IMR-90 (cell line): ENCODE results near the gene FANCM. TPM values are rescaled to one million over a fixed set of nuclear protein-coding genes. Genes with fewer than 3 reads are reported as not detected.

ENCODE experiments used
- ATAC-seq: fragments of 200-7000 bp; cut with Tn5 transposase; 2 replicates; pipeline ENCODE4 v1.9.1; 2020; ENCODE audit warnings: low read depth, mild to moderate bottlenecking, moderate library complexity
- BruUV-seq: library from RNA; stranded (reverse); fragments of 400-500 nt; replicated peaks from 2 replicates; lab custom pipeline; 2021; lab: Mats Ljungman, UMichigan
- CTCF ChIA-PET: fragments of 300-600 bp; formaldehyde crosslinking; extraction: SDS; loops from one replicate; lab custom pipeline; 2021; ENCODE audit warnings: antibody characterized with exemption; lab: Yijun Ruan, JAX
- POLR2A ChIA-PET: fragments of 300-600 bp; sonication (Branson Sonifier 250); formaldehyde crosslinking; loops from one replicate; lab custom pipeline; 2022; ENCODE audit warnings: antibody characterized with exemption; ENCODE audit not compliant: unreplicated experiment; lab: Charles Lee
- DNase-seq: peaks from one replicate; pipeline ENCODE4 v3.0.0; 2013
- H2AFZ ChIP-seq: replicated peaks from 2 replicates; pipeline ENCODE3; 2013; ENCODE audit warnings: low read length, mild to moderate bottlenecking; ENCODE audit not compliant: poor library complexity
- H2AK5ac ChIP-seq: 2 replicates; pipeline ENCODE4 v1.6.1; 2013; ENCODE audit warnings: low read depth, low read length, inconsistent platforms
- H2AK9ac ChIP-seq: replicated peaks from 2 replicates; pipeline ENCODE3; 2013; ENCODE audit warnings: mild to moderate bottlenecking, low read depth, low read length, moderate library complexity; ENCODE audit not compliant: poor library complexity
- H2BK120ac ChIP-seq: 2 replicates; pipeline ENCODE4 v1.6.1; 2013; ENCODE audit warnings: low read depth, low read length, inconsistent platforms
- H2BK15ac ChIP-seq: 3 replicates; pipeline ENCODE4 v1.6.1; 2013; ENCODE audit warnings: low read depth, low read length, inconsistent platforms
- H2BK20ac ChIP-seq: 2 replicates; pipeline ENCODE4 v1.6.1; 2013; ENCODE audit warnings: low read depth, mild to moderate bottlenecking, inconsistent platforms, low read length, moderate library complexity
- H2BK5ac ChIP-seq: 2 replicates; pipeline ENCODE4 v1.6.1; 2013; ENCODE audit warnings: mild to moderate bottlenecking, low read depth, low read length, inconsistent platforms; ENCODE audit not compliant: poor library complexity, severe bottlenecking
- H3K14ac ChIP-seq: replicated peaks from 2 replicates; pipeline ENCODE4 v1.6.1; 2013; ENCODE audit warnings: low read depth, low read length, inconsistent platforms
- H3K18ac ChIP-seq: 2 replicates; pipeline ENCODE4 v1.6.1; 2013; ENCODE audit warnings: low read depth, low read length, control low read depth
- H3K23ac ChIP-seq: 2 replicates; pipeline ENCODE4 v1.6.1; 2013; ENCODE audit warnings: low read depth, low read length, inconsistent platforms
- H3K27ac ChIP-seq: 2 replicates; pipeline ENCODE4 v1.5.1; 2013; ENCODE audit warnings: mild to moderate bottlenecking, control low read depth, low read length; ENCODE audit not compliant: insufficient read depth
- H3K27me3 ChIP-seq: 2 replicates; pipeline ENCODE4 v1.6.1; 2013; ENCODE audit warnings: low read length; ENCODE audit not compliant: control insufficient read depth, insufficient read depth
- H3K36me3 ChIP-seq: 2 replicates; pipeline ENCODE4 v1.6.1; 2013; ENCODE audit warnings: low read length, mixed read lengths; ENCODE audit not compliant: control insufficient read depth, insufficient read depth
- H3K4ac ChIP-seq: 2 replicates; pipeline ENCODE4 v1.6.1; 2013; ENCODE audit warnings: low read depth, low read length, inconsistent platforms
- H3K4me1 ChIP-seq: 2 replicates; pipeline ENCODE4 v1.6.1; 2013; ENCODE audit warnings: low read length, mixed read lengths; ENCODE audit not compliant: control insufficient read depth, insufficient read depth
- H3K4me2 ChIP-seq: 2 replicates; pipeline ENCODE4 v1.6.1; 2013; ENCODE audit warnings: low read depth, mild to moderate bottlenecking, control low read depth, low read length, moderate library complexity
- H3K4me3 ChIP-seq: 2 replicates; pipeline ENCODE4 v1.5.1; 2013; ENCODE audit warnings: low read depth, mild to moderate bottlenecking, control low read depth, low read length, moderate library complexity; ENCODE audit not compliant: insufficient read depth
- H3K56ac ChIP-seq: 2 replicates; pipeline ENCODE4 v1.6.1; 2013; ENCODE audit warnings: low read length, inconsistent platforms; ENCODE audit not compliant: insufficient read depth; ENCODE audit errors: extremely low read depth
- H3K79me1 ChIP-seq, 2 experiments: 2 replicates each; pipeline ENCODE4 v1.6.1; 2013; ENCODE audit warnings: low read length in 2 of 2, inconsistent platforms in 1 of 2, low read depth in 1 of 2
- H3K9ac ChIP-seq: 2 replicates; pipeline ENCODE4 v1.6.1; 2013; ENCODE audit warnings: low read depth, low read length, control low read depth
- H3K9me1 ChIP-seq: 2 replicates; pipeline ENCODE4 v1.6.1; 2013; ENCODE audit warnings: low read length, inconsistent platforms; ENCODE audit not compliant: insufficient read depth
- H3K9me3 ChIP-seq: 2 replicates; pipeline ENCODE4 v1.6.1; 2013; ENCODE audit warnings: low read length; ENCODE audit not compliant: control insufficient read depth, insufficient read depth
- H4K20me1 ChIP-seq: 2 replicates; pipeline ENCODE4 v1.6.1; 2013; ENCODE audit warnings: low read length, inconsistent platforms; ENCODE audit not compliant: insufficient read depth
- H4K5ac ChIP-seq: 2 replicates; pipeline ENCODE4 v1.6.1; 2013; ENCODE audit warnings: mild to moderate bottlenecking, low read depth, low read length, control low read depth
- H4K8ac ChIP-seq, 2 experiments: 2 replicates each; pipeline ENCODE4 v1.6.1; 2013; ENCODE audit warnings: low read depth in 2 of 2, low read length in 2 of 2, control low read depth in 1 of 2, inconsistent platforms in 1 of 2
- H4K91ac ChIP-seq: 2 replicates; pipeline ENCODE4 v1.6.1; 2013; ENCODE audit warnings: low read depth, low read length, inconsistent platforms; ENCODE audit not compliant: insufficient read depth
- BHLHE40 ChIP-seq: fragments of 150-350 bp; IDR thresholded peaks from 2 replicates; pipeline ENCODE4 v1.6.1; 2016; ENCODE audit warnings: mild to moderate bottlenecking, low read depth, low read length
- CEBPB ChIP-seq: IDR thresholded peaks from 2 replicates; pipeline ENCODE4 v1.6.1; 2012; ENCODE audit warnings: low read depth, low read length, improper control_type of control experiment
- MXI1 ChIP-seq: IDR thresholded peaks from 2 replicates; pipeline ENCODE4 v1.6.1; 2012; ENCODE audit warnings: low read depth, mild to moderate bottlenecking, low read length, moderate library complexity, borderline replicate concordance
- RCOR1 ChIP-seq: IDR thresholded peaks from 2 replicates; pipeline ENCODE4 v1.6.1; 2012; ENCODE audit warnings: mild to moderate bottlenecking, low read length, improper control_type of control experiment; ENCODE audit not compliant: insufficient replicate concordance
- RFX5 ChIP-seq: IDR thresholded peaks from 2 replicates; pipeline ENCODE4 v1.8.0; 2012; ENCODE audit warnings: low read depth, mild to moderate bottlenecking, low read length, moderate library complexity
- WGBS, 2 experiments: methylation state at CpG; one replicate each; pipeline versions ENCODE4 v1.1.5 to v1.1.7; 2013; ENCODE audit warnings: missing lambda C conversion rate in 2 of 2; ENCODE audit not compliant: insufficient read length in 1 of 2; ENCODE audit errors: extremely low coverage in 2 of 2; 5-methylcytosine and 5-hydroxymethylcytosine counted together
- dilution Hi-C: fragments of 300-500 bp; cut with HindIII; formaldehyde crosslinking; loops from one replicate; pipeline ENCODE4 v1.14.3; 2018; ENCODE audit warnings: low sequenced_read_pairs; ENCODE audit not compliant: unreplicated experiment
- in situ Hi-C: fragments of 300-500 bp; cut with MboI; formaldehyde crosslinking; loops from 3 replicates; pipeline ENCODE4 v1.14.3; 2019; ENCODE audit warnings: low sequenced_read_pairs, inconsistent platforms, mixed read lengths
- intact Hi-C: fragments of 100-400 bp; cut with micrococcal nuclease; formaldehyde crosslinking; loops from 2 replicates; pipeline ENCODE4 v1.10.0; 2022
- polyA plus RNA-seq, 3 experiments: library from polyadenylated mRNA; depleted of rRNA; stranded (reverse); fragments of >200 nt; gene quantifications; 2 replicates each; pipeline ENCODE4 v1.2.3, GENCODE V29; 2012; ENCODE audit warnings: low replicate concordance in 1 of 3
- total RNA-seq: library from RNA; depleted of rRNA; stranded (reverse); fragments of >200 nt; gene quantifications from 2 replicates; pipeline ENCODE4 v1.2.3, GENCODE V29; 2012
- TF ChIP-seq, protein P1 (sequence below): fragments of 150-350 bp; IDR thresholded peaks from 2 replicates; pipeline ENCODE4 v1.6.1; 2017; ENCODE audit warnings: mild to moderate bottlenecking, antibody characterized with exemption, low read length, low read depth
- TF ChIP-seq, protein P2 (sequence below): conservative IDR thresholded peaks from 2 replicates; pipeline ENCODE4 v1.5.1; 2012; ENCODE audit warnings: mild to moderate bottlenecking, low read depth, low read length, improper control_type of control experiment
- TF ChIP-seq, protein P3 (sequence below): fragments of 150-350 bp; IDR thresholded peaks from 2 replicates; pipeline ENCODE4 v1.6.1; 2016; ENCODE audit warnings: low read depth, mild to moderate bottlenecking, low read length, moderate library complexity, borderline replicate concordance

FANCM gene
- total and polyA plus RNA-seq, 2 of the 4 experiments (the other 2 are of a cell fraction): 1.7 to 7.0 TPM

DNA sequence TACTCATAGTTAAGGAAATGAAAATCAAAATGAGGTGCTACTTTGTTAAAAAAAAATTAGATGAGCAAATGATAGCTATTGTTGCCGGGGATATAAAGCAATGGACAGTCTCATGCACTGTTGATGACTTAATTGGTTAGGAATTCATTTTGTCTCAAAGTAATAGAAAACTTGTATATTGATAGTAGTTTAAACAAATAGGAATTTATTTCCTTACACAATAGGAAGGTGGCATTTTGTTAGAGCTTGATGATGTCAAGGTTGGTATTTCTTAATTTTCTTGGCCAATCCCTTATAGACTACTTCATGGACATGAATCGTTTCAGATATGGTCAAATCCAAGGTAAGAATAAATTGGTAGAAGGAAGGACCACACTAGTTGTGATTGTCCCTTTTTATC is 44.0 kb upstream of the FANCM start:
- WGBS, 2 experiments: no CpG with 5 or more reads among the region's 2 CpGs
- dilution Hi-C loops: no loop called here
- H4K20me1 ChIP-seq: peaks cover 61% of the 10 kb centered on the region

More for the DNA sequence above, 44.0 kb upstream of the FANCM start:
- no peak overlapping the region for H2BK20ac ChIP-seq
- no peak overlapping the region for H4K91ac ChIP-seq
- no peak overlapping the region for H3K4me2 ChIP-seq
- no peak overlapping the region for H3K56ac ChIP-seq
- H2AK9ac ChIP-seq: no peak overlapping the region
- no peak overlapping the region for H4K5ac ChIP-seq
- H3K23ac ChIP-seq: no peak overlapping the region
- no peak overlapping the region for H3K27ac ChIP-seq
- peaks cover 15 to 41% of the 10 kb centered on the region in 2 experiments for H3K79me1 ChIP-seq
- peaks cover 9% of the 10 kb centered on the region for H3K36me3 ChIP-seq
- no peak overlapping the region for H3K4ac ChIP-seq
- no peak overlapping the region for H3K18ac ChIP-seq
- intact Hi-C loops (no loop called here), in situ Hi-C loops (no loop called here)
- H4K8ac ChIP-seq: no peak overlapping the region
- ChIA-PET POLR2A (no interaction called here), CTCF (no interaction called here)
- BruUV-seq: no TSS peak
- no peak overlapping the region for H3K9ac ChIP-seq
- H2BK5ac ChIP-seq: no peak overlapping the region
- H3K4me3 ChIP-seq: no peak overlapping the region
- no peak overlapping the region for H2AK5ac ChIP-seq
- TF ChIP-seq, protein P1, sequence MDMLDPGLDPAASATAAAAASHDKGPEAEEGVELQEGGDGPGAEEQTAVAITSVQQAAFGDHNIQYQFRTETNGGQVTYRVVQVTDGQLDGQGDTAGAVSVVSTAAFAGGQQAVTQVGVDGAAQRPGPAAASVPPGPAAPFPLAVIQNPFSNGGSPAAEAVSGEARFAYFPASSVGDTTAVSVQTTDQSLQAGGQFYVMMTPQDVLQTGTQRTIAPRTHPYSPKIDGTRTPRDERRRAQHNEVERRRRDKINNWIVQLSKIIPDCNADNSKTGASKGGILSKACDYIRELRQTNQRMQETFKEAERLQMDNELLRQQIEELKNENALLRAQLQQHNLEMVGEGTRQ: no peak
- no peak; the same call in 1 of the 2 replicates for TF ChIP-seq CEBPB
- TF ChIP-seq RCOR1: no peak
- TF ChIP-seq BHLHE40: no peak
- no peak for TF ChIP-seq RFX5
- TF ChIP-seq, protein P2, sequence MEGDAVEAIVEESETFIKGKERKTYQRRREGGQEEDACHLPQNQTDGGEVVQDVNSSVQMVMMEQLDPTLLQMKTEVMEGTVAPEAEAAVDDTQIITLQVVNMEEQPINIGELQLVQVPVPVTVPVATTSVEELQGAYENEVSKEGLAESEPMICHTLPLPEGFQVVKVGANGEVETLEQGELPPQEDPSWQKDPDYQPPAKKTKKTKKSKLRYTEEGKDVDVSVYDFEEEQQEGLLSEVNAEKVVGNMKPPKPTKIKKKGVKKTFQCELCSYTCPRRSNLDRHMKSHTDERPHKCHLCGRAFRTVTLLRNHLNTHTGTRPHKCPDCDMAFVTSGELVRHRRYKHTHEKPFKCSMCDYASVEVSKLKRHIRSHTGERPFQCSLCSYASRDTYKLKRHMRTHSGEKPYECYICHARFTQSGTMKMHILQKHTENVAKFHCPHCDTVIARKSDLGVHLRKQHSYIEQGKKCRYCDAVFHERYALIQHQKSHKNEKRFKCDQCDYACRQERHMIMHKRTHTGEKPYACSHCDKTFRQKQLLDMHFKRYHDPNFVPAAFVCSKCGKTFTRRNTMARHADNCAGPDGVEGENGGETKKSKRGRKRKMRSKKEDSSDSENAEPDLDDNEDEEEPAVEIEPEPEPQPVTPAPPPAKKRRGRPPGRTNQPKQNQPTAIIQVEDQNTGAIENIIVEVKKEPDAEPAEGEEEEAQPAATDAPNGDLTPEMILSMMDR: no peak
- TF ChIP-seq MXI1: no peak
- TF ChIP-seq, protein P3, sequence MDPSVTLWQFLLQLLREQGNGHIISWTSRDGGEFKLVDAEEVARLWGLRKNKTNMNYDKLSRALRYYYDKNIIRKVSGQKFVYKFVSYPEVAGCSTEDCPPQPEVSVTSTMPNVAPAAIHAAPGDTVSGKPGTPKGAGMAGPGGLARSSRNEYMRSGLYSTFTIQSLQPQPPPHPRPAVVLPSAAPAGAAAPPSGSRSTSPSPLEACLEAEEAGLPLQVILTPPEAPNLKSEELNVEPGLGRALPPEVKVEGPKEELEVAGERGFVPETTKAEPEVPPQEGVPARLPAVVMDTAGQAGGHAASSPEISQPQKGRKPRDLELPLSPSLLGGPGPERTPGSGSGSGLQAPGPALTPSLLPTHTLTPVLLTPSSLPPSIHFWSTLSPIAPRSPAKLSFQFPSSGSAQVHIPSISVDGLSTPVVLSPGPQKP: no peak
- ATAC-seq (no peak), DNase-seq (peak; percentile 36)
- H2BK15ac ChIP-seq: no peak overlapping the region
- H3K9me1 ChIP-seq: peaks cover 7% of the 10 kb centered on the region
- no peaks in the 10 kb centered on the region for H3K9me3 ChIP-seq
- H3K4me1 ChIP-seq: peaks cover 2% of the 10 kb centered on the region; the same call in 1 of the 2 replicates
- H2BK120ac ChIP-seq: no peak overlapping the region
- no peak overlapping the region for H3K14ac ChIP-seq
- H3K27me3 ChIP-seq: no peaks in the 10 kb centered on the region
- H2AFZ ChIP-seq: no peak overlapping the region
